Measurements from ENCODE around the gene HMG20A. TPM values are rescaled to one million over a fixed set of nuclear protein-coding genes. Genes with fewer than 3 reads are reported as not detected.

The HMG20A gene
- total and polyA plus RNA-seq, 2 of the 13 experiments (the other 11 are each of a cell fraction or from before 2014, with no cell fraction given), result 28.0 to 35.2 TPM

DNA sequence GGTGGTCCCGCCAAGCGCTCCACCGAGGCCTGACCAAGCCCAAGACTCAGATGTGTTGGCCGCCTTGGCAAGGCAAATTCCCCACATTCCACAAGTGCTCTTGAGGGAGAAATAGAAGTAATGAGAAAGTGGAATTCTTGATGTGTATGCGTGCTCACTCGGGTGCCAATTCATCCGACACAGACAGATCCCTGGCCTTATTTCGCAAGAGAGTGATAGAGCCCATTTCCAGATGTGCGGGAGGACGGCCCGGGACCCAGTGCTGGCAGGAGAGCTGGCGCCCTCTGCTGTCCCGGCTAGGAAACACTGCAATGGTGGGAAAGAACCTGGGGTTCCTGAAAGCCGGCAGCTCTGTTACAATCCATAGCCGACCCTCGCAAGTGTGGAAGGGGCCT, 76.0 kb downstream of the HMG20A start:
- Histone ChIP-seq H3K4me1 (ENCODE audit: insufficient read depth, low read length) (peaks cover 27% of the 10 kb centered on the region), H3K27me3 (ENCODE audit: control insufficient read depth in 1 of 2, insufficient read depth in 2 of 2, low read length in 2 of 2) (no peaks in the 10 kb centered on the region), H3K79me2 (ENCODE audit: insufficient read depth, low read length) (no peaks in the 10 kb centered on the region), H4K20me1 (ENCODE audit: insufficient read depth, low read length) (no peaks in the 10 kb centered on the region), H3K4me3 (replicated peaks in 1 of 3; ENCODE audit: insufficient read depth in 1 of 3, low read depth in 2 of 3, low read length in 3 of 3) (peak overlapping the region; percentile 24 to 61 (median 47); a peak in 4 of 6 replicates), H3K27ac (ENCODE audit: extremely low read length, insufficient read depth, low read length) (no peak overlapping the region), H3K4me2 (ENCODE audit: low read depth, low read length) (peak overlapping the region; percentile 98), H3K9me3 (ENCODE audit: low read length) (no peaks in the 10 kb centered on the region), H2AFZ (ENCODE audit: low read length) (peak overlapping the region; percentile 71), H3K9ac (ENCODE audit: insufficient read depth, low read depth, low read length) (peak overlapping the region; percentile 50), H3K36me3 (replicated peaks in 1 of 2; ENCODE audit: control insufficient read depth in 1 of 2, insufficient read depth in 2 of 2, low read length in 2 of 2) (no peaks in the 10 kb centered on the region)
- peak; percentile 68 for DNase-seq (ENCODE audit: low spot score)
- ATAC-seq, result peak; percentile 93
- in situ Hi-C loops (cut with HindIII; ENCODE audit: extremely low pct_ligation_motif_present, low pct_unique_long_range_greater_than_20kb), result loop anchor here (5.0 kb wide), 1 partner anchor 379 kb away; no protein-coding TSS in a partner anchor
- BruUV-seq (replicated peaks), result no TSS peak
- ChIA-PET CTCF (ENCODE audit: low intra/inter-chr PET ratio, low total read pairs) (interaction anchor here (1.2 to 3.3 kb wide), 5 partner anchors 47 to 472 kb away, joined by 4 to 19 read pairs (median 8); no protein-coding TSS in a partner anchor), POLR2A (interaction anchor here (0.5 to 1.1 kb wide), 2 partner anchors 11 to 185 kb away, joined by 3 to 9 read pairs; no protein-coding TSS in a partner anchor)
- WGBS (ENCODE audit: low lambda C conversion rate), result 67% methylated on average over 3 of the region's 16 CpGs
- peak; percentile 76 for FAIRE-seq
- intact Hi-C loops (cut with micrococcal nuclease; ENCODE audit: unreplicated experiment), result loop anchor here (1.0 to 2.0 kb wide), 4 partner anchors 46 to 389 kb away; no protein-coding TSS in a partner anchor
- TF ChIP-seq GATAD2A (CRISPR knock-in tag; IDR thresholded peaks at IDR 0.05) (peak; percentile 59), CHD4 (IDR thresholded peaks at IDR 0.05; ENCODE audit: borderline replicate concordance, low read length) (no peak), ZNF44 (CRISPR knock-in tag; IDR thresholded peaks at IDR 0.05) (0 out of 2 replicates have a peak, but pooled peaks have one; percentile 56), HIVEP1 (CRISPR knock-in tag; IDR thresholded peaks at IDR 0.05) (peak; percentile 22; the same call in 1 of the 2 replicates), STAG1 (CRISPR knock-in tag; IDR thresholded peaks at IDR 0.05) (peak; percentile 94), MAZ (IDR thresholded peaks at IDR 0.05; ENCODE audit: borderline replicate concordance, low read depth, low read length) (peak; percentile 44; the same call in 1 of the 2 replicates), MAZ (CRISPR knock-in tag; IDR thresholded peaks at IDR 0.05; ENCODE audit: low read depth) (peak; percentile 36; the same call in 1 of the 2 replicates), ZNF850 (CRISPR knock-in tag; conservative IDR thresholded peaks at IDR 0.05) (no peak), YY1 (IDR thresholded peaks at IDR 0.05; ENCODE audit: insufficient read depth, insufficient replicate concordance, low read depth, low read length) (peak; percentile 59), LCORL (IDR thresholded peaks at IDR 0.05) (no peak), LCORL (CRISPR knock-in tag; IDR thresholded peaks at IDR 0.05) (peak; percentile 81), SRF (IDR thresholded peaks at IDR 0.05; ENCODE audit: low read depth, low read length) (0 out of 2 replicates have a peak, but pooled peaks have one; percentile 12), ZFP91 (CRISPR knock-in tag; IDR thresholded peaks at IDR 0.05; ENCODE audit: borderline replicate concordance) (peak; percentile 47; the same call in 1 of the 2 replicates), TBX2 (CRISPR knock-in tag; IDR thresholded peaks at IDR 0.05; ENCODE audit: borderline replicate concordance) (peak; percentile 27; the same call in 1 of the 2 replicates), HDAC1 (CRISPR knock-in tag; IDR thresholded peaks at IDR 0.05) (peak; percentile 41; the same call in 1 of the 2 replicates), ZBTB7B (CRISPR knock-in tag; IDR thresholded peaks at IDR 0.05) (0 out of 2 replicates have a peak, but pooled peaks have one; percentile 26), XRCC5 (optimal IDR thresholded peaks at IDR 0.05; ENCODE audit: low read length) (peak; percentile 37), KLF15 (CRISPR knock-in tag; IDR thresholded peaks at IDR 0.05; ENCODE audit: borderline replicate concordance) (no peak), HHEX (CRISPR knock-in tag; IDR thresholded peaks at IDR 0.05) (no peak), TEAD3 (CRISPR knock-in tag; optimal IDR thresholded peaks at IDR 0.05; ENCODE audit: borderline replicate concordance) (peak; percentile 10)
- TF ChIP-seq, protein P1, sequence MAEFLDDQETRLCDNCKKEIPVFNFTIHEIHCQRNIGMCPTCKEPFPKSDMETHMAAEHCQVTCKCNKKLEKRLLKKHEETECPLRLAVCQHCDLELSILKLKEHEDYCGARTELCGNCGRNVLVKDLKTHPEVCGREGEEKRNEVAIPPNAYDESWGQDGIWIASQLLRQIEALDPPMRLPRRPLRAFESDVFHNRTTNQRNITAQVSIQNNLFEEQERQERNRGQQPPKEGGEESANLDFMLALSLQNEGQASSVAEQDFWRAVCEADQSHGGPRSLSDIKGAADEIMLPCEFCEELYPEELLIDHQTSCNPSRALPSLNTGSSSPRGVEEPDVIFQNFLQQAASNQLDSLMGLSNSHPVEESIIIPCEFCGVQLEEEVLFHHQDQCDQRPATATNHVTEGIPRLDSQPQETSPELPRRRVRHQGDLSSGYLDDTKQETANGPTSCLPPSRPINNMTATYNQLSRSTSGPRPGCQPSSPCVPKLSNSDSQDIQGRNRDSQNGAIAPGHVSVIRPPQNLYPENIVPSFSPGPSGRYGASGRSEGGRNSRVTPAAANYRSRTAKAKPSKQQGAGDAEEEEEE (CRISPR knock-in tag; IDR thresholded peaks at IDR 0.05; ENCODE audit: borderline replicate concordance), result 0 out of 2 replicates have a peak, but pooled peaks have one; percentile 17
- TF ChIP-seq, protein P2, sequence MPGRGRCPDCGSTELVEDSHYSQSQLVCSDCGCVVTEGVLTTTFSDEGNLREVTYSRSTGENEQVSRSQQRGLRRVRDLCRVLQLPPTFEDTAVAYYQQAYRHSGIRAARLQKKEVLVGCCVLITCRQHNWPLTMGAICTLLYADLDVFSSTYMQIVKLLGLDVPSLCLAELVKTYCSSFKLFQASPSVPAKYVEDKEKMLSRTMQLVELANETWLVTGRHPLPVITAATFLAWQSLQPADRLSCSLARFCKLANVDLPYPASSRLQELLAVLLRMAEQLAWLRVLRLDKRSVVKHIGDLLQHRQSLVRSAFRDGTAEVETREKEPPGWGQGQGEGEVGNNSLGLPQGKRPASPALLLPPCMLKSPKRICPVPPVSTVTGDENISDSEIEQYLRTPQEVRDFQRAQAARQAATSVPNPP (CRISPR knock-in tag; IDR thresholded peaks at IDR 0.05), result no peak

Measured in HepG2 (cell line).